PC-3 (cell line): ENCODE measurements around the gene MED17.
"Not testable (repeated sequence)": the region's sequence is repeated elsewhere in the genome, so short reads cannot be mapped to it uniquely, and the experiment has no call there.

ENCODE experiments used
- CTCF ChIP-seq: fragments of 300-600 bp; sonication (generic); conservative IDR thresholded peaks from 2 replicates; pipeline ENCODE4 v1.5.1; 2017; ENCODE audit warnings: antibody characterized with exemption, low read depth, mild to moderate bottlenecking, low read length
- EZH2 ChIP-seq: fragments of 300-600 bp; sonication (generic); IDR thresholded peaks from one replicate; pipeline ENCODE4 v1.6.1; 2017; ENCODE audit warnings: antibody characterized with exemption, mild to moderate bottlenecking, low read length; ENCODE audit not compliant: unreplicated experiment

GRCh38 chr11:93774560-93774959 lies 9.5 kb upstream of the MED17 start:
- TF ChIP-seq CTCF, EZH2: not testable (repeated sequence)
